Spinal cord (tissue), 10 donors: Measurements from ENCODE around the gene BBX. TPM values are rescaled to one million over a fixed set of nuclear protein-coding genes. Genes with fewer than 3 reads are reported as not detected.
A peak's percentile ranks its signal among the peaks of the same experiment; 100 is the strongest.

ENCODE experiments used
- DNase-seq, 6 donors: peaks; one replicate each; pipeline versions ENCODE4 v3.0.0 to v3.0.0-alpha.2; 2013 to 2015; ENCODE audit warnings: low spot score in 6 of 6, low read depth in 4 of 6
- H3K27ac ChIP-seq: one replicate; pipeline ENCODE4 v1.5.1; 2013; ENCODE audit warnings: low read depth, low read length, control low read depth
- H3K27me3 ChIP-seq: one replicate; pipeline ENCODE4 v1.6.1; 2013; ENCODE audit warnings: low read length; ENCODE audit not compliant: control insufficient read depth, insufficient read depth
- H3K36me3 ChIP-seq: one replicate; pipeline ENCODE4 v1.6.1; 2013; ENCODE audit warnings: low read length; ENCODE audit not compliant: control insufficient read depth, insufficient read depth
- H3K4me1 ChIP-seq: one replicate; pipeline ENCODE4 v1.6.1; 2013; ENCODE audit warnings: low read length; ENCODE audit not compliant: control insufficient read depth, insufficient read depth
- H3K4me3 ChIP-seq: one replicate; pipeline ENCODE4 v1.5.1; 2013; ENCODE audit warnings: low read depth, low read length, control low read depth
- H3K9me3 ChIP-seq: one replicate; pipeline ENCODE4 v1.6.1; 2013; ENCODE audit warnings: low read length; ENCODE audit not compliant: control insufficient read depth, insufficient read depth
- WGBS: methylation state at CpG from one replicate; pipeline ENCODE4 v1.1.5; 2013; ENCODE audit warnings: missing lambda C conversion rate; ENCODE audit not compliant: insufficient coverage; 5-methylcytosine and 5-hydroxymethylcytosine counted together
- polyA plus RNA-seq, 2 donors: library from polyadenylated mRNA; unstranded; fragments of 120-200 nt; gene quantifications; one replicate each; pipeline ENCODE4 v1.2.1, GENCODE V29; 2013; ENCODE audit not compliant: insufficient read length in 2 of 2
- total RNA-seq, 2 donors: library from RNA; depleted of rRNA in 1 of 2; stranded (reverse); fragments of 120-200 nt in 1 of 2; fragments of >200 nt in 1 of 2; gene quantifications; one replicate each; pipeline versions ENCODE4 v1.2.3 to v1.2.4, GENCODE V29; 2013 to 2014
- donor health status: healthy.

The BBX gene
- total and polyA plus RNA-seq, 4 donors: 20.6 to 72.0 (median 49.1) TPM

DNA sequence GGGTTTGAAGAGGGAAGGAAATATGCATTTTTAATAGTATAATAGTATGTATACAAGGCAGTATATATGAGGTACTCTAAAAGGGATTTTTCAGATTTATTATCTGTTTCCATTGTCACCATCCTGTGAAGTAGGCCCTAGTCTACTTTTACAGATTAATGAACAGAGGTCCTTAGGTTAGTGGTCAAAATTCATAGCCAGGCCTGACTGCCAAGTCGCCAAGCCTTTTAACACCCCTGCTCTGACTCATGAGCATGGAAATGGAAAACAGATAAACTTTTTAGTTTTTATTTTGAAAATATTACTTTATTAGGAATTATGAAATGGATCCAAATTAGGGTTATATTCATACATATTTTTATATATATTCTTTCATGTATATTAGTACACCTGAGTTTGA, 146.9 kb downstream of the BBX start:
- no peaks in the 10 kb centered on the region for H3K9me3 ChIP-seq
- H3K4me1 ChIP-seq: peaks cover 3% of the 10 kb centered on the region
- DNase-seq: no peak
- no peaks in the 10 kb centered on the region for H3K27me3 ChIP-seq
- no peak overlapping the region for H3K27ac ChIP-seq
- WGBS: no CpG with 5 or more reads among the region's 1 CpG
- H3K36me3 ChIP-seq: no peaks in the 10 kb centered on the region
- no peak overlapping the region for H3K4me3 ChIP-seq

DNA sequence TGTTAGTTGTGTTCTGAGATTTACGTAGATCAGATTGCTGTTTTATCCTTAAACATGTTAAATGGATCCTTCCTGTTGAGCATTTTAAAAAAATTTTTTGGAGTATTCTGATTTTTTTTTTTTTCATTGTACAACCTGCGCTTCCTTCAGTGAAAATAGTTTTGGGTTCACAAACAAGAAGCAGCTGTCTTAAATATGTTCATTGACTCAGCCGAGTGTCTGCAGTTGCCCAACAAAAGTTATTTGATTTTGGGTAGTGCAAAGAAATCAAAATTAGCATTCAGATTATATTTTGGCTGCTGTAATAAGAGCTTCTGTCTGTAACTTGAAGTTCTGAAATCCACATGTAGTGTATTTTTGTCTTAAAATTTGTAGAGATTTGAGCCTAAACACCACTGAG, 148.2 kb downstream of the BBX start:
- Histone ChIP-seq H3K27ac (no peak overlapping the region), H3K4me3 (no peak overlapping the region), H3K27me3 (peaks cover 4% of the 10 kb centered on the region), H3K36me3 (no peaks in the 10 kb centered on the region), H3K9me3 (no peaks in the 10 kb centered on the region), H3K4me1 (peaks cover 3% of the 10 kb centered on the region)
- 92% methylated on average over 2 of the region's 3 CpGs for WGBS
- no peak for DNase-seq

DNA sequence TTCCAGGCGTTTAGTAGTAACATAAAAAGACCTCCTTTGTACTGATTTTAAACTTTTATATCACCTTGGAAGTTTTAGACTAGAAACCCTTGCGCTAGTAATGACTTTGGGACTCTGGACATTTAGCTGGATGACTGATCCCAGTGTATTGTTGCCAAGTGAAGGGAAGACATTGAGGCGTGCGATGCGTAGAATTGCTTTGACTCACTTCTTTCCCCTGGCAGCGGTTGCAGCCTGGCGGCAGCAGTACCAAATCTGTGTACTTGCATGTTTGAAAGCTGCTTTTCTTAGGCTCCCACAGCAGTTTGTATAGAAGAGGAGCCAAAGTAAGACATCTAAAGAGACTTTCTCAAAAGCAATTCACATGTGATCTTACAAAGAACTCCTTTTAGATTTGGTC, 151.6 kb downstream of the BBX start:
- Histone ChIP-seq H3K36me3 (no peaks in the 10 kb centered on the region), H3K4me1 (peaks cover 3% of the 10 kb centered on the region), H3K27me3 (peaks cover 4% of the 10 kb centered on the region), H3K9me3 (no peaks in the 10 kb centered on the region), H3K27ac (peak overlapping the region; percentile 48), H3K4me3 (no peak overlapping the region)
- DNase-seq: peak in 5 of 6 donors; percentile 45 to 88 (median 69)
- 26% methylated on average over 3 of the region's 7 CpGs for WGBS

DNA sequence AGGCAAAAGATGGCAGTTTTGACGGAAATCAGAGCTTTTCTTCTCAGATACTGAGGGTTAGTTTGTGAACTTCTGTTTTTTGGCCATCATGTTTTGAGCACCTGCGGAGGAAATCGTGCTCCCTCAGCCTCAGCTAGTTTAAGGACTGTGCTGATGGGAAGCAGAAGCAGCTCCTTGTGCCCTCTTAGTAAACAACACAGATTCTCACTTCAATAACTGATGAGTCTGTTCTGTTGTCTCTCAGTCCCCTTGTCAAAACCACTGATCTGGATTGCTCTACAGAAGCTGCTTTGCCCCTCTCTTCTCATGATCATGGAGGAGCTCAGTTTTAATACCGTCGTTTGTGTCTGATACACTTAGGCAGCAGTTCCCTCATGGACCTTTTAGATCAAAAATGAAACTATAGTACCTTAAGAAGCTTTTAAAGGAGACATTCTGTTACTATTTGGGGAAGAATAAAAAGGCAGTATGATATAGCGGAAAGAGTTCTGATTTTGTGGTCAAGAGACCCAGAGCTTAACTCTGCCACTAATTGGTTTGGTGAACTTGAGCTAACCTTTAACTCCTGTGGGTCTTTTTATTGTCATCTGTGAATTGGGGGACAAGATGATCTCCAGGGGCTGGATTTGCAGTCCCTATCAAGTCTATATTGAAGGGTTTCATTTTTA, 152.6 kb downstream of the BBX start:
- 79% methylated on average over 2 of the region's 6 CpGs for WGBS

DNA sequence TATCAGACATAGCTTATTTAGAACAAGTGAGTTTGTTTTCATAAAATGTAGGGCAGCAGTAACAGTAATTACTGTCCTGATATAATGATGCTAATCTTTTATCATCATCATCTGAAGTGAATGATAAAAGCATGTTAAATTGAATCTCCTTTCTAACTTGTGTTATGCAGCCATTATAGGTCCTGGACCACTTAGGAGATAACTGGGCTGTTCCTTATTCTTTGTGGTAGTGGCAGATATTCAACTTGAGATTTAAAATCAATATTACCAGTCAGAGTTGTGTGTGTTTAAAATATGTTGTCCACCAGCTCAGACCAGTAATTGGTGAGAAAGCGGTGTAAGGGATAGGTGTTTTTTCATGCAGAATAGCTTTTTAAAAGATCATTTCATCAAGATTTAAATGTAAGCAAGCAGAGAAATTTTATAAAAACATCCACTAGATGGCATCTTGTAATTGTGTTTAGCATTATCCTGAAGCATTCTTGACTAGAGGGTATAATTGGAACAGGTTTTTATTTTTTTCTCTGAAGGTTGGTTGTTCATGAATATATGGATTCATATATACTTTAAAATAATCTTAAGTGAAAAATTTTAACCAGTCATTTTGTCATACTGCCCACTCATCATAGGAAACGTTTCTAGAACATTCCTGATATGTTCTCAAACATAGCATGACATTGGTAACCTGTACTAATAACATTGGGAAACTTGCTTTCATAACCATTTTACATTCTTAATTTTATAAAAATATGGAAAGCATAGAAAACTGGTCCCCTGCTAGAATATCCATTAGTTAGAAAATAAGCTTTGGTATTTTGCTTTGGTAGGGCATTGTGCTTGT, 153.9 kb downstream of the BBX start:
- WGBS: no CpG with 5 or more reads among the region's 2 CpGs
- H3K4me3 ChIP-seq: no peak overlapping the region
- H3K9me3 ChIP-seq: no peaks in the 10 kb centered on the region
- DNase-seq: peak in 3 of 6 donors; percentile 38 to 85 (median 67)
- no peak overlapping the region for H3K27ac ChIP-seq
- H3K36me3 ChIP-seq: no peaks in the 10 kb centered on the region
- peaks cover 3% of the 10 kb centered on the region for H3K4me1 ChIP-seq
- H3K27me3 ChIP-seq: peaks cover 4% of the 10 kb centered on the region

More for the DNA sequence above, 152.6 kb downstream of the BBX start:
- Histone ChIP-seq H3K4me3 (no peak overlapping the region), H3K4me1 (peaks cover 3% of the 10 kb centered on the region), H3K27me3 (peaks cover 4% of the 10 kb centered on the region), H3K27ac (peak overlapping the region; percentile 48), H3K36me3 (no peaks in the 10 kb centered on the region), H3K9me3 (no peaks in the 10 kb centered on the region)
- DNase-seq: no peak

DNA sequence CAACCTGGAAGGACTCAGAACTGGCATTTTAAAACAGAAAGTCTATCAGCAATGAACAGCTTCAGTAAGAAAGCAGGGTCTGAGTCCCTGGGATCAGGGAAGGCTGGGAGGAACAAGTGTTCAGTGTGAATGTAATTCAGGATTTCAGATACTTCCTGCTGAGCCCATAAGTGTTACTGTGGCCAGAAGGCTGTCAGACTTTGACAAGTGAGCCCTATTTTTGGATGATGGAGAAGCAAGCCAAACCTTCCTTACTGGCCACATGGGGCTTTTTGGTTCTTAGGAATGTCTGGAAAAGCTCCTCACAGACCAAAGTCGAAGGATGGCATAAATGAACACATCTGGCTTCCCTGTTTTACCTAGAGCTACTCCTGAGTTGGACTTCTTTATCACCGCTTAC, 157.2 kb downstream of the BBX start:
- 80% methylated on average over 1 of the region's 2 CpGs for WGBS
- H3K4me1 ChIP-seq: no peaks in the 10 kb centered on the region
- no peak overlapping the region for H3K27ac ChIP-seq
- no peak for DNase-seq
- H3K27me3 ChIP-seq: peaks cover 4% of the 10 kb centered on the region
- H3K9me3 ChIP-seq: no peaks in the 10 kb centered on the region
- no peaks in the 10 kb centered on the region for H3K36me3 ChIP-seq
- no peak overlapping the region for H3K4me3 ChIP-seq

DNA sequence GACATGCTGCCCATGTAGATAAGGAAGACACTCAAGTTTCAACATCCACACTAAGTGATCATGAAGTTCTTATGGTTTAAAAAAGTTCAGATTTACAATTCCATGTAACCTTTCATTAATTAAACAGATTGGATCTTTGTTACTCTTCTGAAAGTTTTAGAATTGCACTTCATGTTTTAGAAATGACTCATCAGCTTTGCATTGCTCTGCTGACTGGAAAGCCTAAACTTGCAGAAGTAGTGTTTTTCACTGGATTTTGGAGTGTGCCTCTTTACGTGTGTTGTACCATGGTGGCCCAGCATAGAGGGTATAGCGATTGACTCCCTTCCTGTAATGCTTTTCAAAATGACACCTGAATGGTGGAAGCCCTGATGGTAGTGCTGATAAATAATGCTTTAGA, 157.9 kb downstream of the BBX start:
- Histone ChIP-seq H3K4me3 (no peak overlapping the region), H3K27me3 (no peaks in the 10 kb centered on the region), H3K9me3 (no peaks in the 10 kb centered on the region), H3K27ac (no peak overlapping the region), H3K36me3 (no peaks in the 10 kb centered on the region), H3K4me1 (no peaks in the 10 kb centered on the region)
- DNase-seq: no peak
- 100% methylated on average over 2 of the region's 2 CpGs for WGBS

DNA sequence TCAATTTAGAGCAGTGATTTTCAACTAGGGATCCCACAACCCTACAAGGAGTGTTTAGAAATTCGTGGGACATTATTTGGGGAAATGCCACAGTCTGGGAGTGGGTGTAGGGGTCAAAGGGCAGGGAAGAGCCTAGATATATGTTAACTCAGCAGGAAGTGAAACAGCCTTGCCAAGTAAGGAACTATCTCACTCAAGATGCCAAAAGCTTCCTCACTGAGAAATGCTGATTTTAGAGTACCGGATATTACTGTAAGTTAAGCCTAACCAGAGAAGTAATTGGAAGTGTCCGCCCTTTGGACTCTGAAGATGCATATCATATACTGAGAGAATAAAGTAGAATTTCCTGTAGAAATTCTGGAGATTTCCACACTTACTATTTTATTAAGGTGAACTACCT, 158.6 kb downstream of the BBX start:
- Histone ChIP-seq H3K36me3 (no peaks in the 10 kb centered on the region), H3K4me1 (no peaks in the 10 kb centered on the region), H3K4me3 (no peak overlapping the region), H3K27me3 (no peaks in the 10 kb centered on the region), H3K27ac (no peak overlapping the region), H3K9me3 (no peaks in the 10 kb centered on the region)
- DNase-seq: no peak
- WGBS: 60% methylated on average over 1 of the region's 3 CpGs

DNA sequence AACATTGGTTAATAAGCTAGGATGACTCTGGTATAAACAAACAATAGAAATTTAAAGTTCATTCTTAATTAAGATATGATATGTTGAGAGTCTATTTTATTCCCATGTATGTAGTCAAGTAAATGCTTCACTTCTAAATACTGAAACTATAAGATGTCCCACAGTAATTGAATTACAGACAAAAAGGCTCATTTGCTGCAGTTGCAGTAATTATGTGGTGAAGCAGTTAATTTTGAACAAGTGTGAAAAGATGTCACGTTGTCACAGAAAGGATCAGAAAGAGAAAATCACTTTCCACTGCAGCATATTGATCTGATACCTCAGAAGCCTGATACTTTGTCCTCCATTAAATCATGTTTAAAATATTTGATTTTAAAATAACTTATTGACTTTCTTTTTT, 159.8 kb downstream of the BBX start:
- Histone ChIP-seq H3K27me3 (no peaks in the 10 kb centered on the region), H3K9me3 (no peaks in the 10 kb centered on the region), H3K27ac (no peak overlapping the region), H3K4me1 (no peaks in the 10 kb centered on the region), H3K36me3 (no peaks in the 10 kb centered on the region), H3K4me3 (no peak overlapping the region)
- DNase-seq: peak in 1 of 6 donors; percentile 52
- WGBS: no CpG with 5 or more reads among the region's 1 CpG

DNA sequence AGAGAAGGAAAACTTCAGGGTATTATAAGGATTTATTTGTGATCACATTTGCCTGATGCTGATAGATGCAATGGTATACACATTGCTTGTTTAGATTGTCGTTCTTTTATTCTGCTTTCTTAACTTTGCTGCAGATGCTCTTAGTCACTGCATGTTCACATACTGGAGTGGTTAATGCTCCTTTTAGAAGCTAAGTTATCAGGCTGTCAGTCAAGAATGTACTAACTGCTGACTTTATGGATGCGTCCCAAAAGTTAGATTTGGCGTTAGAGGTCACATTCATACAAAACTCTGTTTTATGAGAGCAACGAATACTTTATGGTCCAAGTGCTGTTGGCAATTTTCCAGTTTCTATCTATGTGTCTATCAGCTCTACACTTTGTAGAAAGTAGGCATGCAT, 160.7 kb downstream of the BBX start:
- Histone ChIP-seq H3K36me3 (no peaks in the 10 kb centered on the region), H3K27ac (no peak overlapping the region), H3K4me3 (no peak overlapping the region), H3K27me3 (no peaks in the 10 kb centered on the region), H3K4me1 (no peaks in the 10 kb centered on the region), H3K9me3 (no peaks in the 10 kb centered on the region)
- DNase-seq: no peak
- WGBS: no CpG with 5 or more reads among the region's 4 CpGs
